GM23338 (cell line): ENCODE results near the gene ATP8A2.

Experiments used
- EZH2 ChIP-seq: fragments of 200-600 bp; sonication (generic); IDR thresholded peaks from one replicate; pipeline ENCODE4 v1.8.0; 2017; ENCODE audit warnings: antibody characterized with exemption, mild to moderate bottlenecking, low read depth; ENCODE audit not compliant: unreplicated experiment
- EZH2phosphoT487 ChIP-seq: fragments of 200-600 bp; sonication (generic); IDR thresholded peaks from one replicate; pipeline ENCODE4 v1.8.1; 2018; ENCODE audit warnings: antibody characterized with exemption; ENCODE audit not compliant: unreplicated experiment
- POLR2AphosphoS5 ChIP-seq: IDR thresholded peaks from 2 replicates; pipeline ENCODE4 v1.6.1; 2016; ENCODE audit warnings: antibody characterized with exemption, low read depth
- REST ChIP-seq: IDR thresholded peaks from one replicate; pipeline ENCODE4 v1.6.1; 2018; ENCODE audit warnings: antibody characterized with exemption; ENCODE audit not compliant: unreplicated experiment
- ZNF114 ChIP-seq: fragments of 250-450 bp; sonication (Bioruptor Pico); IDR thresholded peaks from 2 replicates; pipeline ENCODE4 v1.5.0; 2020; ENCODE audit warnings: mild to moderate bottlenecking, moderate library complexity
- ZNF331 ChIP-seq: fragments of 250-450 bp; sonication (Bioruptor Pico); IDR thresholded peaks from 2 replicates; pipeline ENCODE4 v1.5.0; 2020; ENCODE audit warnings: low read depth, mild to moderate bottlenecking, moderate library complexity
- TF ChIP-seq, protein P1 (sequence below), 2 experiments: fragments of 200-600 bp in 1 of 2; sonication (generic) in 1 of 2; conservative IDR thresholded peaks; 2 replicates each; pipeline versions ENCODE4 v1.5.1 to v1.6.1; 2016 to 2017; ENCODE audit warnings: antibody characterized with exemption in 2 of 2, low read depth in 2 of 2, mild to moderate bottlenecking in 2 of 2, moderate library complexity in 1 of 2

GRCh38 chr13:25988661-25989060, 616.9 kb downstream of the ATP8A2 start:
- TF ChIP-seq, protein P1, sequence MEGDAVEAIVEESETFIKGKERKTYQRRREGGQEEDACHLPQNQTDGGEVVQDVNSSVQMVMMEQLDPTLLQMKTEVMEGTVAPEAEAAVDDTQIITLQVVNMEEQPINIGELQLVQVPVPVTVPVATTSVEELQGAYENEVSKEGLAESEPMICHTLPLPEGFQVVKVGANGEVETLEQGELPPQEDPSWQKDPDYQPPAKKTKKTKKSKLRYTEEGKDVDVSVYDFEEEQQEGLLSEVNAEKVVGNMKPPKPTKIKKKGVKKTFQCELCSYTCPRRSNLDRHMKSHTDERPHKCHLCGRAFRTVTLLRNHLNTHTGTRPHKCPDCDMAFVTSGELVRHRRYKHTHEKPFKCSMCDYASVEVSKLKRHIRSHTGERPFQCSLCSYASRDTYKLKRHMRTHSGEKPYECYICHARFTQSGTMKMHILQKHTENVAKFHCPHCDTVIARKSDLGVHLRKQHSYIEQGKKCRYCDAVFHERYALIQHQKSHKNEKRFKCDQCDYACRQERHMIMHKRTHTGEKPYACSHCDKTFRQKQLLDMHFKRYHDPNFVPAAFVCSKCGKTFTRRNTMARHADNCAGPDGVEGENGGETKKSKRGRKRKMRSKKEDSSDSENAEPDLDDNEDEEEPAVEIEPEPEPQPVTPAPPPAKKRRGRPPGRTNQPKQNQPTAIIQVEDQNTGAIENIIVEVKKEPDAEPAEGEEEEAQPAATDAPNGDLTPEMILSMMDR (conservative IDR thresholded peaks at IDR 0.05; ENCODE audit: low read depth in 2 of 2), result no peak
- no peak for TF ChIP-seq EZH2phosphoT487
- TF ChIP-seq REST, result no peak
- TF ChIP-seq ZNF331, result no peak
- TF ChIP-seq EZH2, result no peak
- TF ChIP-seq POLR2AphosphoS5, result no peak
- no peak for TF ChIP-seq ZNF114
